NCI-H460 (cell line): ENCODE results near the gene EPHA5. TPM values are rescaled to one million over a fixed set of nuclear protein-coding genes. Genes with fewer than 3 reads are reported as not detected.

Source experiments
- DNase-seq: peaks from one replicate; pipeline ENCODE4 v3.0.0-alpha.2; 2016; ENCODE audit warnings: low read depth; ENCODE audit errors: extremely low read depth
- polyA plus RNA-seq: library from polyadenylated mRNA; depleted of rRNA; stranded (reverse); fragments of >200 nt; gene quantifications from 2 replicates; pipeline ENCODE4 v1.2.3, GENCODE V29; 2014; cell fraction: nucleus; rRNA removed
- total RNA-seq: library from RNA; depleted of rRNA; stranded (reverse); fragments of >200 nt; shearing (Covaris generic); gene quantifications from 2 replicates; pipeline ENCODE4 v1.2.3, GENCODE V29; 2014; rRNA removed

Gene EPHA5
- total RNA-seq, result 21.5 and 21.7 TPM in 2 replicates
- 12.8 and 17.1 TPM in 2 replicates for polyA plus RNA-seq

DNA sequence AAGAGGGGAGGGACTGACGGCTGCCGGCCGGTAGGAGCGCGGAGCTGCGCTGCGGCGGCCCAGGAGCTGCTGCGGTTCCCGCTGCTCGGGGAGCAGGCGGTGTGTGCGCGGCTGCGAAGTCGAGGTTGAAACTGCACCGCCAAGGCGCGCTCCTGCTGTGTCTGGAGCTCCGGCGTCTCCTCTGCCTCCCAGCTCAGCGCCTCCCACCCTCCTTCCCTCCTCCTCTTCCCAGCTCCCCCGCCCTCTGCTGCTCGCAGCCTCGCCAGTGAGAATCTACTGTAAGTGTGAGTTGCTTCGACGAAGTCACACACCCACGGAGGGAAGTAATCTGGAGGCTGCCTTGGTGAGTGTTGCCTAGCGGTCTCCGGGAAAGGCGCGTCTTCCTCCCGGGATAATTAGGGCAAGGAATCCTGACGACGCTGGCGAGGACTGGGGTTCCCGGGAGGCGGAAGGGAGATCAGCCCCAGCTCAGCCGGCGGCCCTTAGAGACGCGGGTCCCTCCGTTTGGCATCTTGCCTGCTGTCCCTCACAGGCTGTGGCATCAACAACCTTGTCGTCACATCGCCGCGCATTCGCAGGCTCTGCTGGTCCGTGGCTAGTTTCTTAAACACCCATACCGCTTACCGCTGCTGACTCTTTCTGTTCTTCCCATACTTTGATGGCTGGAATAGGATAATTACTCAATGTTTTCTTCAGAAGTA, at the start of gene EPHA5:
TSS of gene EPHA5 (minus strand) at position 159 of the 701 bp plus-strand sequence. CDS start 747 bp downstream, outside the sequence.
- peak; percentile 88 for DNase-seq

- DNase-seq, result no peak
These were observed 49.3 kb upstream of the EPHA5 start for GRCh38 chr4:65719635-65720034.

- DNase-seq, result no peak
These were observed 28.3 kb upstream of the EPHA5 start for GRCh38 chr4:65698631-65699030.

DNA sequence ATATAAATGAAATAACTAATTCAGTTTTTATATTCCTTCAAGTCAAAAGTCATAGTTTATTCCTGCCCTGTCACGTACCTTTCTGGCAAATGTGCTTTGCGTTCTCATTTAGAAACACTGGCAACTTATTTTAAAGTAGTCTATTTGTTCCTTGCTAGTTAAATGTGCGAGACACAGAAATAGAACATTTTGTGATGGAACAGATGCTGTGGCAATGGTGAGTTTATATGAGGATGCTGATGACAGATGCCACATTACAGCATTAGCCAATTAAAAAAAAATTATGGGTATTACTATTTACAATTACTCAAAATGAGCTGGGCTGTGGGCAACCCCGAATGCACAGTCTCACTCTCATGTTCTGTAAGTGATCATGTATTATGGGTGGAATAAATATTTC, 26.1 kb upstream of the EPHA5 start:
- DNase-seq, result no peak

GRCh38 chr4:65671372-65671771, 1.1 kb upstream of the EPHA5 start:
- DNase-seq, result no peak

GRCh38 chr4:65670020-65670330, 314 bp downstream of the EPHA5 start:
- no peak for DNase-seq

GRCh38 chr4:65669111-65670019, 924 bp downstream of the EPHA5 start:
- DNase-seq, result no peak

DNA sequence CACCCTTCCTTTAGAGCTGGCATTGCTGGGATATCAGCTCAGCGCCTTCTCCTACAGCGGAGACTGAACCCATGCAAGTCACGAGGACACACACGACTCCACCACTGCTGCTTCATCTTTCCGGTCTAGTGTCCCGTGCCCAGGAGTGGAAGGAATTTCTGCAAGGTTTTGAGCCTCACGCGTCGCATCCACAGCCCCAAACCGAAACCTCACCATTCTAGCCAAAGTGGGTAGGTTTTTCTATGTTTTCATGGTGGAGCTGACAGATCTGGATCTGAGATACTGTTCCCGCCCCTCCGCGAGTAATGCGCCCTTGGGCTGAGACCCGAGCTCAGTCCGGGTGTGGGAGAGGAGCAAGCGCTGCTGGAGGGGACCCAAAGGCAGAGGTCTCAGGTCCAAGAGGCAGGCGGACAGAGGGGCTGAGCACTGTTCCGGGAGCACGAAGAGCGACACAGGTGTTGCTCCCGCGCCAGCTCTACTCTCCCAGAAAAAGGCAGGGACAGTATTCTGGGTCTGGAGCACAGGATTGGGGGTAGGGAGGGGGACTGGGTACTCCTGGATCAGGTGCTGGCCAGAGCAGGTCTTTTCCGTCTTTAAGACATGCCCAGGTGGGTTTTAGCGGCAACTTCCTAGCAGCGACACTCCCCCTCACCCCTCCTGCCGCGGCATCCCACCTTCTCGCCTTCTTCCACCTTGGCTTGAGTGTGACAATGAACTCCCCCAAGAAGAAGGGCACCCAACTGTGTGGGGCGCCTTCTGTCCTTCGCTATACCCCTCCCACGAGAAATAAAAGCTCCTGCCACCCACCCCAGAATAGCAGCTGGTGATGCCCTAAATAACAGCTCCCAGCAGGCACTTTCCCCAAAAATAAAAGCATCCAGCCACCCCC, 1.8 kb downstream of the EPHA5 start:
- no peak for DNase-seq

GRCh38 chr4:65667506-65668041, 2.7 kb downstream of the EPHA5 start:
- no peak for DNase-seq

DNA sequence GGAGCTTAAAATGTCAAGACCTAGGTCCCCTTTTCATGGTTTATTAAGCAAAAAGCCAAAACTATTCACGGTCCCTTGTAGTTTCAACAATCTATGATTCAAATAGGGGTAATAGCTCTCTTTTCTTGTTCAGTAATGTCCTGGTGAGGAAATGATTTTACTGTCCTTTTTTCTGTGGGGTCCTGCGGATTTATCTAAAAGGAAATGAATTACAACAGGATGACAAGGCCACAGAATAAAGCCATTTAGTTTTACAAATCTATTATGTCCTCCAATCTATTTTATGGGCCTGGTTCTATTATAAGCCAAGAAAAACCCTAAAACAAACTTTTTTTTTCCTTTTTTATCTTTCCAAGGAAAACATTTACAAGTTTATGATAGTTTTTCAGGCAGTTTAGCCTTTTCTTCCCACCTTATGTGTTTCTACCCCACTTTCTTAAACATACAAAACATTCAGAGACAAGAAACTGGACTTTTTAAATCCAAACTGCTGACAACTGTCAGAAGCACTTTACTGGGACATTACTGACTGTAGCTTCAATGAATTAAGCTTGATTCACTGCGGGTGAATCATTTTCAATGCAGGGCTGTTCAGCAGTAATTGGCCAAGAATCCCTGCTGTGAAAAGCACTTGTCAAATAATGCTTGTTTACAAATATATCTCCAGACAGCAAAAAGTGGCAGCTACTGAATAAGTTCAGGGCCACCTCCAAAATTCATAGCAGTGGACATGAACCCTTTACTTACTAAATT, 4.3 kb downstream of the EPHA5 start:
- no peak for DNase-seq

- peak; percentile 61 for DNase-seq
These were observed 8.8 kb downstream of the EPHA5 start for GRCh38 chr4:65661471-65661870.

DNA sequence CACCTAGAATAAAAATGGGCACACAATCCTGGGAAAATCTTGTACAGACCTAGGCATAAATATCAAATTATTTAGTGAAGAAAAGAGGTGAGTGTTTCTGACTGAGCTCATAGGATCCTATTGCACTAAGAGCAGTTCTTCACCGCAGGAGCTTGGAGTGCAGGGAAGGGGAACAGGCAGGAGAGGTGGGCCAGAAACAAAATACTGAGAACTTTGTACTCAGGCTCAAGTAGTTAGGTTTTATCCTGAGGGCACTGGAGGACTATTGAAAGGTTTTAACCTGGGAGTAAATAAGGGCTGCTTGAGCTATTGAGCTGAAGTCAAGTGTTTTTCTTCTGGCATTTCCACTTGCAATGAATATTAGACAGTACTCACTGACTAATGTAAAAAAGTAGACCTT, 12.2 kb downstream of the EPHA5 start:
- DNase-seq, result no peak

- DNase-seq, result no peak
These were observed 14.3 kb downstream of the EPHA5 start for GRCh38 chr4:65656008-65656407.

DNA sequence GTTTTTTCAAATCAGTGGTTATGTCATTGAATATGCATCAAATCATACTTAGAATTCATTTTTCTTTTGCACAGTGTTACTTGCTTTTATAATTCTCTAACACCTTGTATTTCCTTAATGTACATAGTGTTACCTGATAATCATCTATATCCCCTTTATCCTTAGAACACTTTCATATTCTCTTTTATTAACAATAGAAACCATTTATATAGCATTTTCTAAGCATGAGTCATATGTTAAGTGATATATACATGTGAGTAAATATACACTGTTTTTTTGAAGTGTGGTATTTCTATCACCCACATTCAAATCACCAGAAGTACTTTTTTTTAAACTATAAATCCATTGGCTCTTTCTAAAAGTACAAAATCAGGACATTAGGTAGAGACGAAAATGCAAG, 15.3 kb downstream of the EPHA5 start:
- no peak for DNase-seq

DNA sequence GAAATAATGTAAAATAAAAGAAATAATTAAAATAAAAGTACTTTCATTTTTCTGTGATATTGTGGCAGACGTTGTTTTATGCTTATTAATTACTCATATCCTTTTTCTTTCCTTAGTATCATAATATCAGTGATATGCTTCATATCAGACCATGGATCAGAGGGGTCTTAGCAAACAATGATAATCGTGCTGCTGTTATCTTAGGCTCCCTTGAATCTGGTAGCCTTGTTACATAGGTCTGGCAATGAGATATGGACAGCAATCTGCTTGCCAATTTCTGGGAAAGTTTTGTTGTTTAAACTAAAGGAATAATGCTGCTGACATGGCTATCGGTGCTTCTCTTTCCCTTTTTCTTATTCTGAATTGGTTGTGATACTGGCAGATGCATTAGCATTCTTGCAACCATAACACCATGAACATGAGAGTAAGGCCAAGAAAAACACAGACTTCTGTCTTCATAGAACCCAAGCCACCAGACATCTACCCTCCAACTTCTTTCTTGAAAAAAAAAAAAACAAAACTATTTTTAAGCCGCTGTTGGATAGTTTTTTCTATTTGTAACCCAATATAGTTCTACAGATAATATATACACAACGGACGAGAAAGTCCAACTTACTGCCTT, 16.4 kb downstream of the EPHA5 start:
- DNase-seq, result no peak

- DNase-seq, result no peak
These were observed 18.5 kb downstream of the EPHA5 start for GRCh38 chr4:65651751-65652150.

GRCh38 chr4:65651031-65651430, 19.3 kb downstream of the EPHA5 start:
- DNase-seq, result peak; percentile 60

DNA sequence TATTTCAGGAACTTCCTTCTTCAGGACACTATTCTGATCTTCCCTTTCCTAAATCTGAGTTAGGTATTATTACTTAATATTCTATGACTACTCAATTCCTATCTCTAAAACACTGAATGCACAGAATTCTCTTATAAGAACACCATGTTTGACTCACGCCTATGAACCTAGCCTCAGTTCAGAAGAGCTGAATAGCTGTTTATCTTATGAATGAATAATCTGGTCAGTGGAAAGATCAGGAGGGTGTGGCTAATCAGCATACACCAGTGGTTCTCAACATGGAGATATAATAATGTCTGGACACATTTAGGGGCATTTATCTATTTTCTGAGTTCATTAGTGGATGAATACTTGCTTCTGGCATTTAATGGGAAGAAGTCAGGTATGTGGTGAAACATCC, 24.2 kb downstream of the EPHA5 start:
- no peak for DNase-seq

DNA sequence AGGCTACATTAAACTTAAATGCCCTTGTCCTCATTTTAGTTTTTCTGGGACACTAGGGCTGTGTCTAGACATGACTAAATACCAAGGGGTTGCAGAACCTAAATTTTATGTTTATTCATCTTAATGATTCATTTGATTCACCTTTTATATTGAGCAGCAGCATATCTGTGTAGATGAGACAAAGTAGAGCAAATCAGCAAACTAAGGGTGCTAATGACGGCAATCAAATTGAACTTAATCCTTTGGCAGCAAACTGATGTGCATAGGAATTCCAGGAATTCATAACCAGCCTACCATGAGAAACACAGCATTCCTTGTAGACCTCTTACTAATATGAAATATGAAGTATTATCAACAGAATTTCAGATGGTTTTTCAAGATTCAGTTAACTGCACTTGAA, 25.1 kb downstream of the EPHA5 start:
- DNase-seq, result peak; percentile 68
